Measurements from ENCODE around the gene FTO. TPM values are rescaled to one million over a fixed set of nuclear protein-coding genes. Genes with fewer than 3 reads are reported as not detected.
"Not testable (repeated sequence)": the region's sequence is repeated elsewhere in the genome, so short reads cannot be mapped to it uniquely, and the experiment has no call there.

The FTO gene
- total RNA-seq, 1 donor from 2014 or later, result 97.8 TPM

DNA sequence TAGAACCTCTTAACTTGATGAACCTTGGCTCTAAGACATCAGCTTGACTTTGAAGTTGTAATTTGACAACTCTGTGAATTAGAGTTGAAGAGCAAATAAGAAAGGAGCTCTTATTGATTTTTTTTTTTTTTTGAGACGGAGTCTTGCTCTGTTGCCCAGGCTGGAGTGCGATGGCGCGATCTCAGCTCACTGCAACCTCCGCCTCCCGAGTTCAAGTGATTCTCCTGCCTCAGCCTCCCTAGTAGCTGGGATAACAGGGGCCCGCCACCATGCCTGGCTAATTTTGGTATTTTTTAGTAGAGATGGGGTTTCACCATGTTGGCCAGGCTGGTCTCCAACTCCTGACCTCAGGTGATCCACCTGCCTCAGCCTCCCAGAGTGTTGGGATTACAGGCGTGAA lies 186.9 kb downstream of the FTO start:
- not testable (repeated sequence) for DNase-seq (ENCODE audit: low spot score in 2 of 2); FAIRE-seq

DNA sequence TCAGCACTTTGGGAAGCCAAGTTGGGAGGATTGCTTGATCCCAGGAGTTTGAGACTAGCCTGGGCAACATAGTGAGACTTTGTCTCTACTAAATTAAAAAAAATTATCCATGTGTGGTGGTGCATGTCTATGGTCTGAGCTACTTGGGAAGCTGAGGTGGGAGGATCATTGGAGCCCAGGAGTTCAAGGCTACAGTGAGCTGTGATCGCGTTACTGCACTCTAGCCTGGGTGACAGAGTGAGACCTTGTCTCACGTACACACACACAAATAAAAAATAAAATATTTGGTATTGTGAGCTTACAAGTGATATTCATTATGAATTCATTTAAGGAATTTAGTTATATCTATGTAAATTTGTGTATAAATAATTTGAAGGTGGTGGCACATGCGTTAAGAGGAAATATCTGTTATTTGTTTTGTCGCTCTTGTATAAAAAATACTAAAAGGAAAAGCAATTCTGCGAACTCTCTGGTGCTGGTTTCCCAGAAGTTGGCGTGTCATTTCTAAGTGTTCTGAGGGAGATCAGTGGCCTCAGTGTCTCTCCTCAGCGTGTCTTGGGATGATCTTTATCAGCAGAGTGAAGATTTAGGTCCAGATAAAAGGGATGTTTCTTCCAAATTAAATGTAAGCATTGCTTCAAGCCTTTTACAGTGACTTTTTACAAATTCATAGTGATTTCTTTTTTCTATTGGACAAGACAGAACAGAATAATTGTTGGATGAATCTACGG lies 187.6 kb downstream of the FTO start:
- no peak for DNase-seq (ENCODE audit: low spot score in 2 of 2)
- no peak for FAIRE-seq

DNA sequence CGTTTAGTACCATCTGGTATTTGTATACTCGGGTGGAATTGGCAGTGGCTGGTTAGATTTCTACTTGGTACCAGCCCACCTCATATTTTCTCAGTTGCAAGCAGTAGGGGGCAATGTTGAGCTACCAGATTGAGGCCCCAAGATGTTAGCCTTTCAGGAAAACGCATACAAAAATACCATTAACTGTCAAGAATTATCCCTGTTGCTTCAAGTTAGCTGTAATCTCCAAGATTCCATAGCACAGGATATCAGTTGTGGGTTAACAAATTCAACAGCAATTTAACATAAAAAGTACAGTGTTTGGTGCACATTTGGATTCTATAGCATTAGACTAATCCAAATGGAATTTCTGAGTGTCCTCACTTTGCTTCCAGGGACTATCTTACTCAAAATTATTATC lies 188.2 kb downstream of the FTO start:
- DNase-seq (ENCODE audit: low spot score in 2 of 2) (peak in 1 of 2 donors; percentile 28), FAIRE-seq (peak; percentile 66)

GRCh38 chr16:53893731-53894435 lies 189.9 kb downstream of the FTO start:
- no peak for DNase-seq (ENCODE audit: low spot score in 2 of 2)

GRCh38 chr16:53894686-53895085 lies 190.7 kb downstream of the FTO start:
- FAIRE-seq, result no peak
- DNase-seq (ENCODE audit: low spot score in 2 of 2), result no peak

More at GRCh38 chr16:53893731-53894435, 189.9 kb downstream of the FTO start:
- FAIRE-seq, result no peak

GRCh38 chr16:53895433-53895832 lies 191.5 kb downstream of the FTO start:
- FAIRE-seq, result no peak
- DNase-seq (ENCODE audit: low spot score in 2 of 2), result no peak

DNA sequence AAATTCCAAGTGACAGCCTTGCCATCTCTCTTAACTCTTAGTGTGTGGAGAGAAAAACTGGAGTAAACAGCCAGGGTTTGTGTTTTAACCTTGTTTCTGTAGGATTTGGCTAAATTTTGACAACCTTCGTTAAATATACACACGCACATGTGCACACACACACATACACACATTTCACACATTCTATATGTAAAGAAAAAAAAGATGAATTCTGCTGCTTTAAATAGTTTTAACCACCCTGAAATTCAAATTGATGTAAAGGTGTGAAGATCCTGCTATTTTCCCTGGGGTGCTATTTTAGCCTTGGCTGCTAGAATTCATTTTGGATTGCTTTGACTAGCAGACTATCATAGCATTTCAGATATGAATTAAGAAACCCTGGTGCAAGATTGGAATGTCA lies 191.9 kb downstream of the FTO start:
- no peak for FAIRE-seq
- DNase-seq (ENCODE audit: low spot score in 2 of 2), result no peak

GRCh38 chr16:53896722-53897121 lies 192.8 kb downstream of the FTO start:
- FAIRE-seq, result no peak
- DNase-seq (ENCODE audit: low spot score in 2 of 2), result no peak

DNA sequence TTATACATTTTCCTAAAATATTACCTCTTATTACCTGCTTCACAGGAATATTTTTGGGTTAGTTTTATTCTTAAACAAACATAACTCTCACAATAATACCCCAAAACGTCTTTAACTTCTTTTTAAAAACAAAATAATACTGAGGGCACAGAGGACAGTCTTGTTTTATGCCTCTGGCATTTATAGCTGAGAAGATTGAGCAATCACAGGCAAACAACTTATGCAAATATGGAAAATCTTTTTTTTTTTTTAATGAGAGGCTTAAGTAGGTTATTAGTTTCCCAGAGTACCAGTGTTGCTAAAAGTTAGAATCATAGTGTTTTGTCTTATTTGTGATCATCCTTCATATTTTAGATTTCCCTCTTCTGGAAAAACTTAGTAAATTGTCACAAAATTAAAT lies 195.0 kb downstream of the FTO start:
- FAIRE-seq (no peak), DNase-seq (ENCODE audit: low spot score in 2 of 2) (no peak)

- no peak for FAIRE-seq
- DNase-seq (ENCODE audit: low spot score in 2 of 2), result no peak
These were observed 195.5 kb downstream of the FTO start for GRCh38 chr16:53899431-53899830.

GRCh38 chr16:53900667-53901066 lies 196.7 kb downstream of the FTO start:
- FAIRE-seq, result no peak

GRCh38 chr16:53901408-53901807 lies 197.5 kb downstream of the FTO start:
- no peak for FAIRE-seq
- no peak for DNase-seq (ENCODE audit: low spot score in 2 of 2)

More at GRCh38 chr16:53900667-53901066, 196.7 kb downstream of the FTO start:
- DNase-seq (ENCODE audit: low spot score in 2 of 2), result no peak

GRCh38 chr16:53904533-53904932 lies 200.6 kb downstream of the FTO start:
- DNase-seq (ENCODE audit: low spot score in 2 of 2) (no peak), FAIRE-seq (no peak)

DNA sequence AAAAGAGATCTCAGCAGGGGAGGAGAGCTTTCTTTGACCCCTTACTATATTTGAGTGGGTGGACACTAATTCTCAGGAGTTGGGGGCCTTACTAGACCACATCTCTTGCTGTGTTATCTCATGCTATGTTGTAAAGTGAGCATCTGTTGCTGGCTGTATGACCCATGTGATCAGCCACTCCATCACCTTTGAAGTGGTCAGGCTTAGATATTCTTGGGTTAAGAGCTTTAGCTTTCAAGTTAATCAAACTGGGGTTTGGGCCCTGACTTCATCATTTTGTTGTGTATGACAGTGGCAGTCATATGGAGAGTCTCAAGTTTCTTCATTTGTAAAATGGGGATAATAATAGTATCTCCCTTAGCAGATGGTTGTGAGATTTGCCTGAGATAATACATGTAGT lies 201.1 kb downstream of the FTO start:
- DNase-seq (ENCODE audit: low spot score in 2 of 2) (no peak), FAIRE-seq (no peak)

DNA sequence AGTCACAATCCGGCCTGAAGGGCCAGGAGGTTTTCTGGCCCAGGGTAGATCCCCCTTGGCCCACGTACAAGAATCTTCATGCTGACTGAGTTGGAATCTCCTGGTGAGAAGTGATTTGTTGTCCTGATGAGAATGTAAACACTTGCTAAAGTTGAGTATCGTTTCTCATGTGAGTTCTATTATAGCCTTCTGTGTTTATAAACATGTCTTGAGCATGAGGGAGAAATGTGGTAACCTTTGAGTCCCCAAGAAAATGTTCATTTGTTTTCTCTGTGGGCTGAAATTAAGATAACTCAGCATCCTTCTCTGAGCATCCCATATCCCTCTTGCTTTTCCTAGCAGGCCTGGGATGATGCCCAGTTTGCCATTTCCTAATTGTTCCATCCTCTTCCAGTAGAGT lies 204.8 kb downstream of the FTO start:
- no peak for FAIRE-seq
- no peak for DNase-seq (ENCODE audit: low spot score in 2 of 2)

DNA sequence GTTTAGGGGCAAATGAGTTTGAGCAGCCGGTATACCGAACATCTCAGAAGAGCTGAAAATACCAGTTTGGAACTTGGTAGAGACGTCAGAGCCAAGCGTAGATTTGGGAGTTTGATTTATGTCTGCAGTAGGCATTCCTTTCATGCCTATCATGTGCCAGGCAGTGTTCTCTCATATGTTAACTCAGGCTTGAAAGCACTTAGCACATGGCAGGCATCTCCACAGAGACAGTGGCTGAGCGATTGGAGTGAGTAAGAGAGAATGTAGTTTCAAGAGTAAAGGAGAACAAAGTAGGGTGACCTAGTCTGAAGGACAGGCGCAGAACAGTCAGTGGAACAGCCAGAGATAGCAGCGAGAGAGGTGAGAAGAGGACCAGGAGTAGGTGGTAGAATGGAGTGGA lies 207.0 kb downstream of the FTO start:
- FAIRE-seq (no peak), DNase-seq (ENCODE audit: low spot score in 2 of 2) (no peak)

GRCh38 chr16:53911513-53911912 lies 207.6 kb downstream of the FTO start:
- DNase-seq (ENCODE audit: low spot score in 2 of 2) (no peak), FAIRE-seq (no peak)

DNA sequence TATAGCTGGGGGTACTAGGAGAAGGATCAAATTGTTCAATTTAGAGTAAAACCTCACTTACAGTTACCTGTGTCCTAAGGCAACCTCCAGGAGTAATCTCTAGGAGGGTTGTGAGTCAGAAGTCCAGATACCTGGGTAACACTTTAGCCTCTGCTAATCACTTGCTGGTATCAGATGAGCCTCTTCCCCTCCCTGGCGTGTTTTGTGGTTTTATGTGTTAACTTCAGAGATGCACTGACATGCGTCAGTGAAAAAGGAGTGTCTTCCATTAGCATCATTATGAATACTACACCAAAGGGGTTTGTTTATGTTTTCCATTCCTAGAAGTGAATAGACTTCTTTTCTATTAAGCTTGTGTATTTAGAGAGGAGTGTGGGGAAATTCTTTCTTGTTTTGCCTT lies 208.2 kb downstream of the FTO start:
- DNase-seq (ENCODE audit: low spot score in 2 of 2) (no peak), FAIRE-seq (no peak)

DNA sequence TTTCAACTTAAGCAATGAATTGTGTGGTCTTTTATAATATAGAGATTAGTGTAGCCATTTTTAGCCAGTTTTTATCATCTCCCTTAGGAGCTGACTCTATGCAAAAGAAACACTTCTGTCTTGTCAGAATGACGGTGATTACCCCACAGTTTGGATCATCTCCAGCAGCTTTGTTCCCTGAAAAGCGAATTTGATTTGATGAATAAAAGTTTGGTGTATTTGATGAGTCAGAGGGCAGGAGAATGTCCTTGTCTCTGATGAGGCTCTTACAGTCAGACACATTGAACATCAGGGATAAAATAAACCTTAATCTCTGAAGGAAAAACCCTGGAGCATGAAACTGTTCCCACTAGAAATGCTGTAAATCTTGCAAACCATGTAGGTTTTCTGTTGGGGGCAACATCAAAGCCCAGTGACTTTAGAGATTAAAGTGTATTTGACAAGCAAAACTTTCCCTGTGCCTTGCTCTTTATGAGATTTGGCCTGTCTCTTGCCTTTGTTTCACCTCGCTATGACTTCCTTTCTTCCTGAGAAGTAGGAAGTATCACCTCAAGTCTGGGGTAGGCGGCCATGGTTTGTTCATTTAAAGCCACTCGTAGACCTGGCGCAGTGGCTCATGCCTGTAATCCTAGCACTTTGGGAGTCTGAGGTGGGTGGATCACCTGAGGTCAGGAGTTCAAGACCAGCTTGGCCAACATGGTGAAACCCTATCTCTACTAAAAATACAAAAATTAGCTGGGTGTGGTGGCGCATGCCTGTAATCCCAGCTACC lies 209.3 kb downstream of the FTO start:
- FAIRE-seq, result no peak
- peak in 1 of 2 donors; percentile 40 for DNase-seq (ENCODE audit: low spot score in 2 of 2)

DNA sequence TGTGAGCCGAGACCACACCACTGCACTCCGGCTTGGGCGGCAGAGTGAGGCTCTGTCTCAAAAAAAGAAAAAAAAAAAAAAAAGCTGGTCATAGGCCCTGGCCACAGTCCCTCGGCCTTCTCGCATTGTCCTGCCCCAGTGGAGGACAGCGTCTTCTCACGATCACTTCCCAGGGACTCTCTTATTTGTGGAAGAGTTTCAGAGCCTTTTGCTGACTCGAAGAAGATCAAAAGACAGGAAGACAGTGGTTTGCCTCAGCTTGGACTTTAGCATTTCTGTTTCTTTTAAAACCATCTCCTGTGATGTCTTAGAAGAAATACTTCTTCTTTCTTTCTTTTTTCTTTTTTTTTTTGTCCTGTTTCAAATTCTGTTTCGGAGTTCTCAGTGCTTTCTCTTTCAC lies 210.0 kb downstream of the FTO start:
- DNase-seq (ENCODE audit: low spot score in 2 of 2), result no peak
- no peak for FAIRE-seq

DNA sequence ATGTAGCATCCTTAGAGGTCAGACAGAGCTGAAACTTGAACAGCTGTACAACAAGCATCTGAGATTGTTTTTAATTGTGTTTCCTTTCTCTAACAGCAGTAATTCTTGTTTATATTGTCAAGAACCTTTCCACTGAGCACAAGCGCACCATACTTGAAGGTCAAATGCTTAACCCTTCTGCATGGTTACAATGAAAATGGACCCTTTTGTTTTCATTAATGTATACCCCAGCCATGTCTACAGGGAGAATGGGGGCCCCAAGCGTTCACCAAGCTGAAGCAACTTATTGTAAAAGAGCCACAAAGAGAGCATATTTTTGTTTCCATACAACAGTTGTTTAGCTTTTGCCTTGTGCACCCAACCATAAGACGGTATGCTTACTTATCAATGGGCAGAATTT lies 210.8 kb downstream of the FTO start:
- no peak for FAIRE-seq
- no peak for DNase-seq (ENCODE audit: low spot score in 2 of 2)
